H9 (cell line): Measurements from ENCODE around the gene MLYCD. TPM values are rescaled to one million over a fixed set of nuclear protein-coding genes. Genes with fewer than 3 reads are reported as not detected.

Experiments used
- DNase-seq: peaks from one replicate; pipeline ENCODE4 v3.0.0-alpha.2; 2017
- H2AFZ ChIP-seq: one replicate; pipeline ENCODE4 v1.6.1; 2013; ENCODE audit warnings: mild to moderate bottlenecking, low read length, control low read depth, moderate library complexity
- H2AK5ac ChIP-seq: 2 replicates; pipeline ENCODE4 v1.6.1; 2013; ENCODE audit warnings: low read length, control low read depth, mixed read lengths; ENCODE audit not compliant: insufficient read length
- H2BK120ac ChIP-seq: one replicate; pipeline ENCODE4 v1.6.1; 2013; ENCODE audit warnings: low read depth, mild to moderate bottlenecking, low read length, control low read depth, inconsistent platforms; ENCODE audit not compliant: poor library complexity, severe bottlenecking
- H2BK12ac ChIP-seq: 2 replicates; pipeline ENCODE4 v1.6.1; 2013; ENCODE audit warnings: low read length, control low read depth, mixed read lengths, low read depth; ENCODE audit not compliant: insufficient read length
- H2BK15ac ChIP-seq: 2 replicates; pipeline ENCODE4 v1.6.1; 2013; ENCODE audit warnings: low read depth, low read length, control low read depth
- H2BK20ac ChIP-seq: one replicate; pipeline ENCODE4 v1.6.1; 2013; ENCODE audit warnings: low read depth, mild to moderate bottlenecking, low read length, control low read depth, inconsistent platforms; ENCODE audit not compliant: poor library complexity, severe bottlenecking
- H2BK5ac ChIP-seq: 2 replicates; pipeline ENCODE4 v1.6.1; 2013; ENCODE audit warnings: low read length, control low read depth, mixed read lengths; ENCODE audit not compliant: insufficient read length
- H3K14ac ChIP-seq: 2 replicates; pipeline ENCODE4 v1.6.1; 2013; ENCODE audit warnings: low read length, control low read depth; ENCODE audit not compliant: insufficient read depth
- H3K18ac ChIP-seq: 2 replicates; pipeline ENCODE4 v1.6.1; 2013; ENCODE audit warnings: low read depth, mild to moderate bottlenecking, mixed read lengths, low read length, control low read depth; ENCODE audit not compliant: insufficient read length
- H3K23ac ChIP-seq: 2 replicates; pipeline ENCODE4 v1.6.1; 2013; ENCODE audit warnings: low read length, control low read depth, mixed read lengths, low read depth; ENCODE audit not compliant: insufficient read length
- H3K23me2 ChIP-seq: 2 replicates; pipeline ENCODE4 v1.6.1; 2013; ENCODE audit warnings: low read depth, mild to moderate bottlenecking, mixed read lengths, low read length, control low read depth; ENCODE audit not compliant: insufficient read length, poor library complexity, severe bottlenecking
- H3K27ac ChIP-seq: 2 replicates; pipeline ENCODE4 v1.5.1; 2013; ENCODE audit warnings: low read length, control low read depth, mixed read lengths, low read depth; ENCODE audit not compliant: insufficient read length
- H3K27me3 ChIP-seq: 2 replicates; pipeline ENCODE4 v1.6.1; 2013; ENCODE audit warnings: low read length, control low read depth, inconsistent platforms; ENCODE audit not compliant: insufficient read depth
- H3K4ac ChIP-seq: 2 replicates; pipeline ENCODE4 v1.6.1; 2013; ENCODE audit warnings: low read depth, mild to moderate bottlenecking, control low read depth, inconsistent platforms, low read length, moderate library complexity
- H3K4me1 ChIP-seq: 2 replicates; pipeline ENCODE4 v1.6.1; 2013; ENCODE audit warnings: low read length, control low read depth, inconsistent platforms; ENCODE audit not compliant: insufficient read depth
- H3K4me2 ChIP-seq: 2 replicates; pipeline ENCODE4 v1.6.1; 2013; ENCODE audit warnings: low read length, control low read depth, mixed read lengths; ENCODE audit not compliant: insufficient read length, insufficient read depth
- H3K56ac ChIP-seq: 2 replicates; pipeline ENCODE4 v1.6.1; 2013; ENCODE audit warnings: low read depth, mild to moderate bottlenecking, mixed read lengths, low read length, control low read depth; ENCODE audit not compliant: insufficient read length
- H3K79me1 ChIP-seq: 2 replicates; pipeline ENCODE4 v1.6.1; 2013; ENCODE audit warnings: low read depth, mild to moderate bottlenecking, moderate library complexity, low read length, control low read depth, inconsistent platforms; ENCODE audit not compliant: insufficient read depth, poor library complexity, severe bottlenecking
- H3K79me2 ChIP-seq: 2 replicates; pipeline ENCODE4 v1.6.1; 2013; ENCODE audit warnings: low read length, control low read depth, inconsistent platforms; ENCODE audit not compliant: insufficient read depth
- H3K9ac ChIP-seq: 2 replicates; pipeline ENCODE4 v1.6.1; 2013; ENCODE audit warnings: low read length, control low read depth, mixed read lengths; ENCODE audit not compliant: insufficient read length; ENCODE audit errors: extremely low read depth
- H3K9me3 ChIP-seq: one replicate; pipeline ENCODE4 v1.6.1; 2013; ENCODE audit warnings: low read depth, low read length, inconsistent platforms; ENCODE audit not compliant: control insufficient read depth
- H3T11ph ChIP-seq: one replicate; pipeline ENCODE4 v1.6.1; 2013; ENCODE audit warnings: mild to moderate bottlenecking, low read length, control low read depth, inconsistent platforms
- H4K20me1 ChIP-seq: one replicate; pipeline ENCODE4 v1.6.1; 2013; ENCODE audit not compliant: control insufficient read depth, insufficient read length, insufficient read depth
- H4K5ac ChIP-seq: 2 replicates; pipeline ENCODE4 v1.6.1; 2013; ENCODE audit warnings: low read depth, mild to moderate bottlenecking, mixed read lengths, low read length, control low read depth; ENCODE audit not compliant: insufficient read length
- H4K8ac ChIP-seq: replicated peaks from 2 replicates; pipeline ENCODE4 v1.6.1; 2013; ENCODE audit warnings: low read length, control low read depth, mixed read lengths, low read depth; ENCODE audit not compliant: insufficient read length
- H4K91ac ChIP-seq: 2 replicates; pipeline ENCODE4 v1.6.1; 2013; ENCODE audit warnings: low read depth, mild to moderate bottlenecking, moderate library complexity, mixed read lengths, low read length, control low read depth; ENCODE audit not compliant: insufficient read length
- H3K27ac Mint-ChIP-seq, 3 experiments: 2 replicates in 2 of 3; 3 replicates in 1 of 3; pipeline ENCODE4 v1.8.0; 2020 to 2021; ENCODE audit warnings: mixed read lengths in 3 of 3, mild to moderate bottlenecking in 1 of 3, moderate library complexity in 1 of 3
- H3K27me3 Mint-ChIP-seq: 2 replicates; pipeline ENCODE4 v1.8.0; 2021; ENCODE audit warnings: low read depth, mild to moderate bottlenecking, moderate library complexity, mixed read lengths
- H3K36me3 Mint-ChIP-seq, 3 experiments: 2 replicates in 2 of 3; 3 replicates in 1 of 3; pipeline ENCODE4 v1.8.0; 2020 to 2021; ENCODE audit warnings: low read depth in 3 of 3, mixed read lengths in 3 of 3; ENCODE audit not compliant: insufficient read depth in 1 of 3
- H3K4me1 Mint-ChIP-seq, 2 experiments: 2 replicates each; pipeline ENCODE4 v1.8.0; 2020; ENCODE audit warnings: mixed read lengths in 2 of 2
- H3K4me3 Mint-ChIP-seq, 2 experiments: 2 replicates in 1 of 2; 3 replicates in 1 of 2; pipeline ENCODE4 v1.8.0; 2020 to 2021; ENCODE audit warnings: mild to moderate bottlenecking in 2 of 2, mixed read lengths in 2 of 2, moderate library complexity in 1 of 2
- H3K9me3 Mint-ChIP-seq, 2 experiments: 2 replicates in 1 of 2; 3 replicates in 1 of 2; pipeline ENCODE4 v1.8.0; 2020; ENCODE audit warnings: mild to moderate bottlenecking in 2 of 2, mixed read lengths in 2 of 2, moderate library complexity in 1 of 2
- CTCF ChIP-seq: fragments of 200-600 bp; sonication (generic); conservative IDR thresholded peaks from 3 replicates; pipeline ENCODE4 v1.8.0; 2021; ENCODE audit warnings: antibody characterized with exemption, mild to moderate bottlenecking
- WGBS: extraction: QIAGEN DNeasy Blood & Tissue Kit; methylation state at CpG from one replicate; pipeline ENCODE4 v1.1.7; 2013; ENCODE audit warnings: missing lambda C conversion rate, low lambda C conversion rate, mixed read lengths; ENCODE audit not compliant: insufficient read length; ENCODE audit errors: extremely low coverage; 5-methylcytosine and 5-hydroxymethylcytosine counted together
- total RNA-seq: library from RNA; stranded (reverse); gene quantifications from 2 replicates; pipeline ENCODE4 v1.2.1, GENCODE V29; 2021

Gene MLYCD
- total RNA-seq, 1 experiment from 2014 or later, result 7.1 TPM

- no peaks in the 10 kb centered on the region for H3K9me3 ChIP-seq
- H3K4me1 ChIP-seq, result no peaks in the 10 kb centered on the region
- H3K4me2 ChIP-seq, result no peak overlapping the region
- no peak overlapping the region for H3K23ac ChIP-seq
- H2BK15ac ChIP-seq, result no peak overlapping the region
- H3K9ac ChIP-seq, result no peak overlapping the region
- H2BK20ac ChIP-seq, result no peak overlapping the region
- H3K27me3 ChIP-seq, result no peaks in the 10 kb centered on the region
- H2AFZ ChIP-seq, result no peak overlapping the region
- Mint-ChIP-seq H3K4me1 (peaks cover 5 to 16% of the 10 kb centered on the region in 2 experiments), H3K27ac (no peak overlapping the region), H3K9me3 (no peaks in the 10 kb centered on the region), H3K4me3 (no peak overlapping the region), H3K27me3 (peaks cover 12% of the 10 kb centered on the region), H3K36me3 (peaks cover 0 to 8% (median 6%) of the 10 kb centered on the region in 3 experiments; a peak in 4 of 7 replicates)
- no peak overlapping the region for H3K14ac ChIP-seq
- no CpG with 5 or more reads among the region's 2 CpGs for WGBS
- no peak overlapping the region for H2BK12ac ChIP-seq
- no peak overlapping the region for H3K18ac ChIP-seq
- no peak overlapping the region for H4K91ac ChIP-seq
- no peak overlapping the region for H4K8ac ChIP-seq
- H2AK5ac ChIP-seq, result no peak overlapping the region
- H3K4ac ChIP-seq, result no peak overlapping the region
- no peak overlapping the region for H3T11ph ChIP-seq
- H4K20me1 ChIP-seq, result no peaks in the 10 kb centered on the region
- no peak for TF ChIP-seq CTCF
- DNase-seq, result no peak
- H3K23me2 ChIP-seq, result no peaks in the 10 kb centered on the region
- no peak overlapping the region for H3K27ac ChIP-seq
- H3K79me2 ChIP-seq, result no peaks in the 10 kb centered on the region
- no peak overlapping the region for H2BK120ac ChIP-seq
- no peak overlapping the region for H4K5ac ChIP-seq
- no peak overlapping the region for H3K56ac ChIP-seq
- H3K79me1 ChIP-seq, result no peaks in the 10 kb centered on the region
- H2BK5ac ChIP-seq, result no peak overlapping the region
Observed at GRCh38 chr16:83937267-83937666, 38.4 kb downstream of the MLYCD start.
